22Rv1 (cell line): ENCODE measurements around the gene NBAS.

Experiments used
- H3K27ac ChIP-seq: fragments of 450-650 bp; 2 replicates; pipeline ENCODE4 v1.5.1; 2017
- CTCF ChIP-seq: fragments of 450-650 bp; IDR thresholded peaks from 2 replicates; pipeline ENCODE4 v1.5.1; 2017; ENCODE audit warnings: mild to moderate bottlenecking
- ZFX ChIP-seq: fragments of 450-650 bp; IDR thresholded peaks from 2 replicates; pipeline ENCODE4 v1.6.1; 2017; ENCODE audit warnings: antibody characterized with exemption, borderline replicate concordance

Gene NBAS

GRCh38 chr2:15170070-15170775, 390.9 kb downstream of the NBAS start:
- no peak overlapping the region for H3K27ac ChIP-seq
- TF ChIP-seq ZFX, result no peak
- no peak for TF ChIP-seq CTCF

GRCh38 chr2:15169326-15170069, 391.6 kb downstream of the NBAS start:
- no peak overlapping the region for H3K27ac ChIP-seq
- no peak for TF ChIP-seq ZFX

- no peak overlapping the region for H3K27ac ChIP-seq
- no peak for TF ChIP-seq ZFX
- no peak for TF ChIP-seq CTCF
These were observed 393.0 kb downstream of the NBAS start for GRCh38 chr2:15168116-15168515.

- H3K27ac ChIP-seq, result no peak overlapping the region
- TF ChIP-seq ZFX (no peak), CTCF (no peak)
These were observed 394.3 kb downstream of the NBAS start for GRCh38 chr2:15166878-15167277.

GRCh38 chr2:15163326-15163725, 397.8 kb downstream of the NBAS start:
- TF ChIP-seq CTCF, result no peak
- no peak for TF ChIP-seq ZFX
- H3K27ac ChIP-seq, result no peak overlapping the region

GRCh38 chr2:15162620-15163019, 398.5 kb downstream of the NBAS start:
- TF ChIP-seq ZFX, result no peak
- no peak for TF ChIP-seq CTCF
- H3K27ac ChIP-seq, result no peak overlapping the region

- TF ChIP-seq ZFX (no peak), CTCF (no peak)
- no peak overlapping the region for H3K27ac ChIP-seq
These were observed 400.7 kb downstream of the NBAS start for GRCh38 chr2:15160201-15160991.
